Measurements from ENCODE around the gene NR2F1-AS1.

GRCh38 chr5:93589829-93590215 is 8.8 kb upstream of the NR2F1-AS1 start:
- TF ChIP-seq POLR2A (IDR thresholded peaks at IDR 0.05) (no peak), CTCF (IDR thresholded peaks at IDR 0.05) (no peak)
